H1 (cell line): ENCODE results near the gene ZBTB20. TPM values are rescaled to one million over a fixed set of nuclear protein-coding genes. Genes with fewer than 3 reads are reported as not detected.

ENCODE experiments used
- CTCF ChIA-PET: fragments of 300-600 bp; sonication (Branson Sonifier 250); formaldehyde crosslinking; loops from one replicate; lab custom pipeline; 2021; ENCODE audit not compliant: partially characterized antibody; lab: Charles Lee
- POLR2A ChIA-PET: fragments of 300-600 bp; sonication (Branson Sonifier 250); formaldehyde crosslinking; loops from one replicate; lab custom pipeline; 2021; ENCODE audit warnings: inconsistent platforms; ENCODE audit not compliant: partially characterized antibody; lab: Charles Lee
- DNase-seq, 2 experiments: peaks; one replicate each; pipeline versions ENCODE4 v3.0.0 to v3.0.0-alpha.2; 2010 to 2022; ENCODE audit warnings: low spot score in 2 of 2, low read depth in 1 of 2, mixed read lengths in 1 of 2
- FAIRE-seq: peaks from 2 replicates; lab custom pipeline; 2011; peaks lifted over from hg19 to GRCh38; lab: Jason Lieb, UNC
- H2AFZ ChIP-seq: 2 replicates; pipeline ENCODE4 v1.8.1; 2012; ENCODE audit warnings: low read length, inconsistent platforms
- H2AK5ac ChIP-seq: 2 replicates; pipeline ENCODE4 v1.6.1; 2013; ENCODE audit warnings: low read depth, low read length
- H2BK120ac ChIP-seq: replicated peaks from 2 replicates; pipeline ENCODE3; 2013; ENCODE audit warnings: low read depth, low read length, inconsistent platforms
- H2BK12ac ChIP-seq: 2 replicates; pipeline ENCODE4 v1.6.1; 2013; ENCODE audit warnings: low read depth, low read length
- H2BK15ac ChIP-seq: 2 replicates; pipeline ENCODE4 v1.6.1; 2013; ENCODE audit warnings: low read length
- H2BK20ac ChIP-seq: 2 replicates; pipeline ENCODE4 v1.6.1; 2013; ENCODE audit warnings: low read length
- H2BK5ac ChIP-seq: 2 replicates; pipeline ENCODE4 v1.6.1; 2013; ENCODE audit warnings: low read depth, low read length
- H3K14ac ChIP-seq: 2 replicates; pipeline ENCODE4 v1.6.1; 2013; ENCODE audit warnings: inconsistent platforms; ENCODE audit not compliant: insufficient read length
- H3K18ac ChIP-seq: 2 replicates; pipeline ENCODE4 v1.6.1; 2013; ENCODE audit warnings: low read length; ENCODE audit errors: extremely low read depth
- H3K23ac ChIP-seq: 2 replicates; pipeline ENCODE4 v1.6.1; 2013; ENCODE audit warnings: inconsistent platforms; ENCODE audit not compliant: insufficient read length
- H3K23me2 ChIP-seq: 2 replicates; pipeline ENCODE4 v1.6.1; 2013; ENCODE audit warnings: low read depth, low read length
- H3K27ac ChIP-seq: 2 replicates; pipeline ENCODE4 v1.6.1; 2011; ENCODE audit warnings: low read depth, low read length, inconsistent platforms
- H3K27me3 ChIP-seq, 4 experiments: replicated peaks in 1 of 4; 1 replicate in 1 of 4; 2 replicates in 3 of 4; pipeline versions ENCODE4 v1.6.1 to v1.8.1; 2011 to 2013; ENCODE audit warnings: low read length in 3 of 4, mild to moderate bottlenecking in 3 of 4, inconsistent platforms in 2 of 4, mixed read lengths in 2 of 4, moderate library complexity in 1 of 4; ENCODE audit not compliant: control insufficient read depth in 3 of 4, insufficient read depth in 3 of 4; ENCODE audit errors: extremely low read depth in 1 of 4
- H3K36me3 ChIP-seq, 4 experiments: 2 replicates each; pipeline versions ENCODE4 v1.6.1 to v1.8.1; 2011 to 2013; ENCODE audit warnings: mild to moderate bottlenecking in 4 of 4, low read length in 3 of 4, moderate library complexity in 2 of 4, control low read depth in 1 of 4, inconsistent platforms in 1 of 4; ENCODE audit not compliant: insufficient read depth in 4 of 4, control insufficient read depth in 2 of 4
- H3K4ac ChIP-seq: replicated peaks from 2 replicates; pipeline ENCODE3; 2013; ENCODE audit warnings: low read length, low read depth, mixed read lengths, inconsistent platforms; ENCODE audit not compliant: insufficient read length
- H3K4me1 ChIP-seq, 4 experiments: replicated peaks in 1 of 4; 1 replicate in 1 of 4; 2 replicates in 3 of 4; pipeline versions ENCODE4 v1.6.1 to v1.8.1; 2011 to 2013; ENCODE audit warnings: low read length in 3 of 4, inconsistent platforms in 2 of 4, mixed read lengths in 1 of 4; ENCODE audit not compliant: insufficient read depth in 4 of 4, control insufficient read depth in 3 of 4
- H3K4me2 ChIP-seq, 2 experiments: 2 replicates each; pipeline versions ENCODE4 v1.6.1 to v1.8.1; 2011 to 2013; ENCODE audit warnings: low read depth in 2 of 2, low read length in 2 of 2, control low read depth in 1 of 2, inconsistent platforms in 1 of 2, mild to moderate bottlenecking in 1 of 2; ENCODE audit not compliant: insufficient read depth in 1 of 2
- H3K4me3 ChIP-seq, 4 experiments: fragments of 200-600, 300-600 bp in 1 of 4; sonication (generic), shearing (Covaris generic), sonication (Bioruptor Twin) in 1 of 4; 2 replicates each; pipeline versions ENCODE4 v1.5.1 to v1.8.1; 2011 to 2016; ENCODE audit warnings: low read length in 4 of 4, low read depth in 3 of 4, control low read depth in 2 of 4, inconsistent platforms in 2 of 4, mild to moderate bottlenecking in 2 of 4, mixed read lengths in 1 of 4, moderate library complexity in 1 of 4; ENCODE audit not compliant: insufficient read depth in 2 of 4; ENCODE audit errors: extremely low read depth in 1 of 4
- H3K56ac ChIP-seq: replicated peaks from 2 replicates; pipeline ENCODE3; 2013; ENCODE audit warnings: low read depth, mild to moderate bottlenecking, mixed read lengths, low read length, inconsistent platforms; ENCODE audit not compliant: insufficient read length
- H3K79me1 ChIP-seq: 2 replicates; pipeline ENCODE4 v1.6.1; 2013; ENCODE audit warnings: low read depth, low read length, control low read depth
- H3K79me2 ChIP-seq, 2 experiments: 2 replicates each; pipeline versions ENCODE4 v1.6.1 to v1.8.1; 2012 to 2013; ENCODE audit warnings: low read length in 2 of 2, mild to moderate bottlenecking in 2 of 2, inconsistent platforms in 1 of 2; ENCODE audit not compliant: insufficient read depth in 2 of 2, control insufficient read depth in 1 of 2
- H3K9ac ChIP-seq, 4 experiments: replicated peaks in 1 of 4; 1 replicate in 1 of 4; 2 replicates in 3 of 4; pipeline versions ENCODE4 v1.6.1 to v1.8.1; 2011 to 2013; ENCODE audit warnings: low read depth in 3 of 4, low read length in 3 of 4, control low read depth in 2 of 4, mild to moderate bottlenecking in 2 of 4, moderate library complexity in 2 of 4, inconsistent platforms in 1 of 4; ENCODE audit errors: extremely low read depth in 1 of 4
- H3K9me3 ChIP-seq, 2 experiments: 2 replicates each; pipeline versions ENCODE4 v1.6.1 to v1.8.1; 2012 to 2013; ENCODE audit warnings: mild to moderate bottlenecking in 2 of 2, moderate library complexity in 2 of 2, control low read depth in 1 of 2, inconsistent platforms in 1 of 2, low read depth in 1 of 2, low read length in 1 of 2, mixed read lengths in 1 of 2; ENCODE audit not compliant: insufficient read depth in 2 of 2
- H4K20me1 ChIP-seq, 2 experiments: replicated peaks in 1 of 2; 2 replicates each; pipeline versions ENCODE3 to v1.8.1; 2011 to 2013; ENCODE audit warnings: inconsistent platforms in 2 of 2, low read length in 2 of 2, mild to moderate bottlenecking in 1 of 2; ENCODE audit not compliant: insufficient read depth in 2 of 2, control insufficient read depth in 1 of 2
- H4K5ac ChIP-seq: 2 replicates; pipeline ENCODE4 v1.6.1; 2013; ENCODE audit warnings: low read length, low read depth, mixed read lengths, inconsistent platforms; ENCODE audit not compliant: insufficient read length
- H4K8ac ChIP-seq: 2 replicates; pipeline ENCODE4 v1.8.0; 2013; ENCODE audit warnings: mild to moderate bottlenecking, moderate library complexity, low read length, inconsistent platforms; ENCODE audit not compliant: insufficient read depth; ENCODE audit errors: extremely low read depth
- H4K91ac ChIP-seq: replicated peaks from 2 replicates; pipeline ENCODE3; 2013; ENCODE audit warnings: low read length, mixed read lengths, inconsistent platforms; ENCODE audit not compliant: insufficient read length
- CBX5 ChIP-seq: fragments of 300-800, 300-1000 bp; sonication (generic); IDR thresholded peaks from 2 replicates; pipeline ENCODE4 v1.7.1; 2016; ENCODE audit warnings: antibody characterized with exemption, low read length, low read depth
- CEBPB ChIP-seq: IDR thresholded peaks from 2 replicates; pipeline ENCODE4 v1.6.1; 2012; ENCODE audit warnings: low read depth, low read length
- CHD2 ChIP-seq: IDR thresholded peaks from 2 replicates; pipeline ENCODE4 v1.6.1; 2012; ENCODE audit warnings: low read length, improper control_type of control experiment
- CTBP2 ChIP-seq: IDR thresholded peaks from 2 replicates; pipeline ENCODE4 v1.7.0; 2011; ENCODE audit warnings: borderline replicate concordance, mild to moderate bottlenecking, moderate library complexity, mixed read lengths, low read length; ENCODE audit not compliant: insufficient read depth, insufficient read length
- EZH2 ChIP-seq: fragments of 200-600 bp; sonication (generic); IDR thresholded peaks from 2 replicates; pipeline ENCODE4 v1.7.1; 2012; ENCODE audit warnings: low read depth, mild to moderate bottlenecking, moderate library complexity, low read length, inconsistent platforms; ENCODE audit not compliant: severe bottlenecking
- HDAC2 ChIP-seq, 2 experiments: fragments of 300-600 bp in 1 of 2; sonication (generic) in 1 of 2; IDR thresholded peaks; 2 replicates each; pipeline ENCODE4 v1.6.1; 2011 to 2012; ENCODE audit warnings: low read depth in 2 of 2, low read length in 2 of 2, mild to moderate bottlenecking in 2 of 2, moderate library complexity in 2 of 2, borderline replicate concordance in 1 of 2, inconsistent platforms in 1 of 2
- JUND ChIP-seq: IDR thresholded peaks from 2 replicates; pipeline ENCODE4 v1.6.1; 2011; ENCODE audit warnings: mild to moderate bottlenecking, improper control_type of control experiment, low read length
- KDM1A ChIP-seq: fragments of 200-600, 300-600 bp; sonication (generic); IDR thresholded peaks from 2 replicates; pipeline ENCODE4 v1.7.1; 2016; ENCODE audit warnings: mild to moderate bottlenecking, low read length, borderline replicate concordance
- KDM5A ChIP-seq: fragments of 200-600 bp; IDR thresholded peaks from 2 replicates; pipeline ENCODE4 v1.7.1; 2012; ENCODE audit warnings: mild to moderate bottlenecking, low read length, inconsistent platforms, mixed read lengths
- POLR2A ChIP-seq, 2 experiments: IDR thresholded peaks; 1 replicate in 1 of 2; 2 replicates in 1 of 2; pipeline ENCODE4 v1.6.1; 2011; ENCODE audit warnings: low read depth in 2 of 2, low read length in 2 of 2, mild to moderate bottlenecking in 2 of 2; ENCODE audit errors: control extremely low read depth in 1 of 2
- SP1 ChIP-seq: IDR thresholded peaks from 2 replicates; pipeline ENCODE4 v1.6.1; 2011; ENCODE audit warnings: low read depth, low read length
- TAF1 ChIP-seq: IDR thresholded peaks from 2 replicates; pipeline ENCODE4 v1.6.1; 2011; ENCODE audit warnings: mild to moderate bottlenecking, low read depth, low read length
- TEAD4 ChIP-seq: IDR thresholded peaks from 2 replicates; pipeline ENCODE4 v1.6.1; 2012; ENCODE audit warnings: low read depth, low read length, inconsistent platforms, mixed read lengths
- WGBS, 2 experiments: shearing (Covaris generic) in 1 of 2; methylation state at CpG; one replicate each; pipeline versions ENCODE4 v1.1.6 to v1.1.7; 2013 to 2015; ENCODE audit warnings: low lambda C conversion rate in 2 of 2, mixed read lengths in 2 of 2, inconsistent platforms in 1 of 2, low coverage in 1 of 2, missing lambda C conversion rate in 1 of 2; ENCODE audit not compliant: insufficient replicate concordance in 2 of 2, insufficient coverage in 1 of 2, insufficient read length in 1 of 2; ENCODE audit errors: extremely low coverage in 1 of 2, missing lambda C conversion rate in 1 of 2; 5-methylcytosine and 5-hydroxymethylcytosine counted together
- polyA plus RNA-seq, 7 experiments: library from polyadenylated mRNA; depleted of rRNA in 3 of 7; stranded (reverse) in 5 of 7; unstranded in 2 of 7; fragments of >200 nt in 5 of 7; fragments of 200-250 nt in 2 of 7; gene quantifications; 1 replicate in 5 of 7; 2 replicates in 1 of 7; 4 replicates in 1 of 7; pipeline versions ENCODE4 v1.2.1 to v1.2.3, GENCODE V29; 2011 to 2013; ENCODE audit warnings: missing spikeins in 2 of 7, mixed read lengths in 2 of 7
- total RNA-seq: library from RNA; stranded (reverse); fragmentation: NEBNext Ultra II Directional; extraction: Animal tissue kit (Norgen Biotek cat#: 25700); gene quantifications from 2 replicates; pipeline ENCODE4 v1.2.1, GENCODE V29; 2021

ZBTB20 gene
- total and polyA plus RNA-seq, 2 of the 8 experiments (the other 6 are each of a cell fraction or from before 2014, with no cell fraction given): 0.35 to 1.3 TPM

- Histone ChIP-seq H4K20me1 (no peaks in the 10 kb centered on the region), H3K14ac (no peak overlapping the region), H2BK5ac (no peak overlapping the region), H2AFZ (no peak overlapping the region), H3K36me3 (no peaks in the 10 kb centered on the region), H2BK12ac (no peak overlapping the region), H3K56ac (no peak overlapping the region), H3K9me3 (no peaks in the 10 kb centered on the region), H3K4me1 (no peaks in the 10 kb centered on the region), H3K4me2 (no peak overlapping the region), H2BK15ac (no peak overlapping the region), H2BK120ac (no peak overlapping the region), H4K5ac (no peak overlapping the region), H4K8ac (no peak overlapping the region), H3K27me3 (peaks cover 0 to 1% (median 0%) of the 10 kb centered on the region in 4 experiments; a peak in 1 of 7 replicates), H3K23me2 (no peaks in the 10 kb centered on the region)
- ChIA-PET POLR2A (no interaction called here), CTCF (interaction anchor here (1.7 to 1.8 kb wide), 2 partner anchors 30 to 183 kb away, joined by 5 read pairs; no protein-coding TSS in a partner anchor)
- TF ChIP-seq CTBP2 (no peak), KDM1A (no peak), CEBPB (no peak), CBX5 (no peak), KDM5A (no peak), SP1 (no peak), POLR2A (IDR thresholded peaks at IDR 0.05; ENCODE audit: control extremely low read depth in 1 of 2, low read depth in 2 of 2, low read length in 2 of 2) (no peak), CHD2 (no peak), HDAC2 (IDR thresholded peaks at IDR 0.05; ENCODE audit: borderline replicate concordance in 1 of 2, low read depth in 2 of 2, low read length in 2 of 2) (no peak), TAF1 (no peak), TEAD4 (no peak), EZH2 (no peak), JUND (no peak)
- TF ChIP-seq, all 59 proteins: peak for 0
- no peak overlapping the region for H3K9ac ChIP-seq
- FAIRE-seq (no peak), DNase-seq (no peak)
- H3K79me2 ChIP-seq: no peaks in the 10 kb centered on the region
- no peak overlapping the region for H3K4me3 ChIP-seq
- H3K4ac ChIP-seq: no peak overlapping the region
- H3K18ac ChIP-seq: no peak overlapping the region
- H3K27ac ChIP-seq: no peak overlapping the region
- 82% methylated on average over 3 of the region's 3 CpGs; no CpG with 5 or more reads in 1 of the 2 experiments for WGBS, 2 experiments
- H4K91ac ChIP-seq: no peak overlapping the region
- no peak overlapping the region for H2AK5ac ChIP-seq
- H3K23ac ChIP-seq: no peak overlapping the region
- H3K79me1 ChIP-seq: no peaks in the 10 kb centered on the region
- H2BK20ac ChIP-seq: no peak overlapping the region
Measured at GRCh38 chr3:114553949-114554593, 593.0 kb downstream of the ZBTB20 start.
